ENCODE data around the gene TRIP4. TPM values are rescaled to one million over a fixed set of nuclear protein-coding genes. Genes with fewer than 3 reads are reported as not detected.
A peak's percentile ranks its signal among the peaks of the same experiment; 100 is the strongest.

Gene TRIP4
- total RNA-seq, 4 donors from 2014 or later = 9.9 to 13.2 (median 11.8) TPM

- peaks cover 0 to 30% (median 9%) of the 10 kb centered on the region in 4 donors for H3K36me3 ChIP-seq
- peaks cover 4 to 58% (median 51%) of the 10 kb centered on the region in 4 donors for H3K4me1 ChIP-seq
- no peak overlapping the region for H3K4me3 ChIP-seq
- WGBS = 58% methylated on average over 6 of the region's 6 CpGs
- DNase-seq (ENCODE audit: extremely low spot score) = no peak
- H3K27ac ChIP-seq (replicated peaks in 1 of 4) = peak overlapping the region; percentile 45 to 70 (median 54)
- no peaks in the 10 kb centered on the region for H3K27me3 ChIP-seq
- intact Hi-C loops (cut with DNase I) = no loop called here
- no peak for TF ChIP-seq EP300 (IDR thresholded peaks at IDR 0.05)
- TF ChIP-seq POLR2A (IDR thresholded peaks at IDR 0.05; ENCODE audit: low read depth) = no peak
- TF ChIP-seq, protein P1, sequence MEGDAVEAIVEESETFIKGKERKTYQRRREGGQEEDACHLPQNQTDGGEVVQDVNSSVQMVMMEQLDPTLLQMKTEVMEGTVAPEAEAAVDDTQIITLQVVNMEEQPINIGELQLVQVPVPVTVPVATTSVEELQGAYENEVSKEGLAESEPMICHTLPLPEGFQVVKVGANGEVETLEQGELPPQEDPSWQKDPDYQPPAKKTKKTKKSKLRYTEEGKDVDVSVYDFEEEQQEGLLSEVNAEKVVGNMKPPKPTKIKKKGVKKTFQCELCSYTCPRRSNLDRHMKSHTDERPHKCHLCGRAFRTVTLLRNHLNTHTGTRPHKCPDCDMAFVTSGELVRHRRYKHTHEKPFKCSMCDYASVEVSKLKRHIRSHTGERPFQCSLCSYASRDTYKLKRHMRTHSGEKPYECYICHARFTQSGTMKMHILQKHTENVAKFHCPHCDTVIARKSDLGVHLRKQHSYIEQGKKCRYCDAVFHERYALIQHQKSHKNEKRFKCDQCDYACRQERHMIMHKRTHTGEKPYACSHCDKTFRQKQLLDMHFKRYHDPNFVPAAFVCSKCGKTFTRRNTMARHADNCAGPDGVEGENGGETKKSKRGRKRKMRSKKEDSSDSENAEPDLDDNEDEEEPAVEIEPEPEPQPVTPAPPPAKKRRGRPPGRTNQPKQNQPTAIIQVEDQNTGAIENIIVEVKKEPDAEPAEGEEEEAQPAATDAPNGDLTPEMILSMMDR (IDR thresholded peaks at IDR 0.05) = no peak
- TF ChIP-seq POLR2AphosphoS5 (IDR thresholded peaks at IDR 0.05) = no peak
- no peaks in the 10 kb centered on the region for H3K9me3 ChIP-seq
These were observed 65.5 kb downstream of the TRIP4 start for GRCh38 chr15:64452988-64453688.

DNA sequence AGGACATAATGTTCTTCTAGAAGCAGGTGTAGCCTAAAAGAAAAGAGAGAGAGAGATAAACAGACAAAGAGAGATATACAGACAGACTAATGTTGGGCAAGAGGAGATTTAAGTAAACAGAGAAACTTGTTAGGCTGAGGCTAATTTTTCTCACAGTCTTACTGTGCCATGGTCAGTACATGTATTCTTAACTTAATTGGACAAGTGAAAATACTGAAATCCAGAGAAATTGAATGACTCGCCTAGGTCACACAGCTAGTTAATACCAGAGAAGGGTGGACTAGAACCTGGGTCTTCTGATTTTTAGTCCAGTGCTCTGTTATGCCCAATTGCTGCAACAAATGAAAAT lies 66.0 kb downstream of the TRIP4 start:
- 86% methylated on average over 1 of the region's 1 CpG for WGBS
- intact Hi-C loops (cut with DNase I) = no loop called here

GRCh38 chr15:64454282-64454681 lies 66.6 kb downstream of the TRIP4 start:
- Histone ChIP-seq H3K4me1 (peaks cover 4 to 60% (median 54%) of the 10 kb centered on the region in 4 donors), H3K4me3 (no peak overlapping the region), H3K9me3 (no peaks in the 10 kb centered on the region), H3K36me3 (peaks cover 0 to 23% (median 4%) of the 10 kb centered on the region in 4 donors), H3K27ac (replicated peaks in 1 of 4) (peak overlapping the region; percentile 45 to 70 (median 54)), H3K27me3 (no peaks in the 10 kb centered on the region)
- DNase-seq (ENCODE audit: extremely low spot score) = no peak
- intact Hi-C loops (cut with DNase I) = no loop called here
- TF ChIP-seq EP300 (IDR thresholded peaks at IDR 0.05) = no peak
- TF ChIP-seq POLR2A (IDR thresholded peaks at IDR 0.05; ENCODE audit: low read depth) = no peak
- TF ChIP-seq, protein P1 (IDR thresholded peaks at IDR 0.05) = no peak
- no peak for TF ChIP-seq POLR2AphosphoS5 (IDR thresholded peaks at IDR 0.05)

More for the DNA sequence above, 66.0 kb downstream of the TRIP4 start:
- Histone ChIP-seq H3K4me3 (no peak overlapping the region), H3K27me3 (no peaks in the 10 kb centered on the region), H3K4me1 (peaks cover 4 to 58% (median 51%) of the 10 kb centered on the region in 4 donors), H3K9me3 (no peaks in the 10 kb centered on the region), H3K27ac (replicated peaks in 1 of 4) (peak overlapping the region; percentile 45 to 70 (median 54)), H3K36me3 (peaks cover 0 to 26% (median 6%) of the 10 kb centered on the region in 4 donors)
- DNase-seq (ENCODE audit: extremely low spot score) = no peak
- no peak for TF ChIP-seq POLR2AphosphoS5 (IDR thresholded peaks at IDR 0.05)
- TF ChIP-seq EP300 (IDR thresholded peaks at IDR 0.05) = no peak
- TF ChIP-seq, protein P1 (IDR thresholded peaks at IDR 0.05) = no peak

DNA sequence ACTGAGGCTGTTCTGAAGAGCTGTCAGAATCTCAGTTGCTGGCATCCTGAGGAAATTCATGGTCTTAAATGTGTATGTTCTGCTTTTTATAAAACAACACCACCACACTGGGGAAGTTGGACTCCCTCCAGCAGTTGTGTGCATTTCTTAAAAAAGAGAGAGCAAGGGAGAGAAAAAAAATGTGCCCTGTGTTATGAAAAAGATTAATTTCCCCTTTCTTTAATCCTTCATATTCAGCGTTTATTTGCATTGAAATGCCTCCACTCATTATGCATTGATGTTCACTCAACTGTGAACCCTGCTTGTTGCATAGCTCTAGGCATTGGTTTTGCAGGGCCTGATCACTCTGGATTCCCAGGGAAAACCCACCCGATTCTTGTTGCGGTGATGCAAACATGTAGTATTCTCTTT lies 68.3 kb downstream of the TRIP4 start:
- DNase-seq (ENCODE audit: extremely low spot score) = no peak
- TF ChIP-seq EP300 (IDR thresholded peaks at IDR 0.05) = no peak
- TF ChIP-seq POLR2A (IDR thresholded peaks at IDR 0.05; ENCODE audit: low read depth) = no peak
- TF ChIP-seq, protein P1 (IDR thresholded peaks at IDR 0.05) = no peak
- TF ChIP-seq POLR2AphosphoS5 (IDR thresholded peaks at IDR 0.05) = no peak
- H3K27ac ChIP-seq (replicated peaks in 1 of 4) = peak overlapping the region; percentile 49 to 70 (median 55)
- H3K4me1 ChIP-seq = peaks cover 7 to 72% (median 64%) of the 10 kb centered on the region in 4 donors
- peaks cover 0 to 18% (median 0%) of the 10 kb centered on the region in 4 donors for H3K36me3 ChIP-seq
- no peaks in the 10 kb centered on the region for H3K9me3 ChIP-seq
- WGBS = 32% methylated on average over 3 of the region's 3 CpGs
- intact Hi-C loops (cut with DNase I) = no loop called here
- H3K27me3 ChIP-seq = no peaks in the 10 kb centered on the region
- H3K4me3 ChIP-seq = no peak overlapping the region

Data from esophagus muscularis mucosa (tissue), 4 donors.